MV-4-11 (cell line): ENCODE data around the gene DENND1A.
A peak's percentile ranks its signal among the peaks of the same experiment; 100 is the strongest.
"Not testable (repeated sequence)": the region's sequence is repeated elsewhere in the genome, so short reads cannot be mapped to it uniquely, and the experiment has no call there.

Experiments used
- DNase-seq: peaks from one replicate; lab custom pipeline; 2025; lab: John Stamatoyannopoulos, UW

DENND1A gene

DNA sequence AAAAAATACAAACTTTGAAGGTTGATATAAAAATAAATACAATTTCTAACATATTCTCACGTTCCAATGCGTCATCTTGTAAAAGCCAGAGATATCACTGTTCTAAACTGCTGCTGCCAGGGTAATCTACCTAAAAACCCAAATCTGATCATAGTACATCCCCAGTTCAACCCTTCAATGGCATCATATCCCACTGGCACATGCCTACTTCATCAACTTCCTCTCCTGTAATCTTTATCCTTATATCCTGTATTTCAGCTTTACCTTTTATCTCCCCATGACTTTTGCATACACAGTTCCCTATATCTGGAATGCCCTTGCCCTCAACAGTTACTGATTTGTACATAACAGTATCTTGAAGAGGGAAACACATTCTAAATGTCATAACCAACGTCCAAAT is 7.5 kb downstream of the DENND1A start:
- DNase-seq = no peak

DNA sequence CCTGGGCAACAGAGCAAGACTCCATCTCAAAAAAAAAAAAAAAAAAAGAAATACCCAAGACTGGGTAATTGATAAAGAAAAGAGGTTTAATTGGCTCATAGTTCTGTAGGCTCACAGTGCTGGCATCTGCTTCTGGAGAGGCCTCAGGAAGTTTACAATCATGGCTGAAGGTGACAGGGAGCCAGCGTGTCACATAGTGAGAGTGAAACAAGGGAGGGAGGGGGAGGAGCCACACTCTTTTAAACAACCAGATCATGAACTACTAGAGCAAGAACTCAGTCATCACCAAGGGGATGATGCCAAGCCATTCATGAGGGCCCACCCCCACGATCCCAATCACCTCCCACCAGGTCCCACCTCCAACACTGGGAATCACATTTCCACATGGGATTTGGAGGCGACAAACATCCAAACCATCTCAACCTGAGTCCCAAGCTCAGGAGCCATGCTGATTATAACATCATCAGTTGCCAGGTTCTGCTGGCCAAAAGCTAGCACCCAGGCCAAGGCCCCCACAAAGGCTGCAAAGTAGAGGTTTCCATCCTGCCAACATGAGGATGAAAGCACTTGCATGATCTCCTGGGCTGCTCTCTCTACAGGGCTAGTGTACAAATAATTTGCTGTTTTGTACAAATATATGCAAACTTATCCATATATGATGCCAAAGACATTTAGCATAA is 15.3 kb downstream of the DENND1A start:
- no peak for DNase-seq

DNA sequence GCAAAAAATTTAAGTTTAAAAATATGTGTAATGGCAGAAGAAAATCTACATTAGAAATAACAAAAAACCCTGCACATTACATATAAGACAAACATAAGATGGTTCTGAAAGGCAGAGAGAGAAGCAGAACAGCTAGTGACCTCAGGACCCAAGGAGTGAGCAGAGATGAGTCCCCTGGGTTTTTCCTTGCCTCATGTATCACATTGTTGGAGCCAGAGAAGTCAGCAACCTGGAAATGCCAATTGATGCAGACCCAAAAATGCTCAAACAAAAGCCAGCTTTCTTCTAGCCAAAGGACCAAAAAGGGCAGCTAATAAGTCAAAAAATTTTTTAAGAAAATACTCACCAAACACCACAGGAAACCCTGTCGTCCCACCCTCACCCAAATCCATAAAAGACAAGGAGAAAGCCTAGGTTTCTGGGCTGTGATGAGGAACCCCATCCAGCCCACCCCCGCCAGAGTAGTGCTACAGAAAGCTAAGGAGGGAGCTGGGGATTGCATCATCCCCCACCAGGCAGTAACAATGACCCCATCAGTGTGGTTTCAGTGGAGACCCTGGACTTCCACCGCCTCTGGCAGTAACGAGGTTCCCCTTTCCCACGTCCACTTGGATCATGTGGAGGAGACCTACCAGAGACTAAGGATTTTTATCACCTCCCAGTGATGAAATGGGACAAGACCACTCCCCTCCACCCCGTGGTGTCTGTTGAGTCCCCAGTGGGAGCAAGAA is 17.6 kb downstream of the DENND1A start:
- peak; percentile 72 for DNase-seq

GRCh38 chr9:123911024-123911423 is 18.9 kb downstream of the DENND1A start:
- no peak for DNase-seq

GRCh38 chr9:123909192-123909591 is 20.7 kb downstream of the DENND1A start:
- DNase-seq = not testable (repeated sequence)

GRCh38 chr9:123903550-123903949 is 26.4 kb downstream of the DENND1A start:
- not testable (repeated sequence) for DNase-seq

- peak; percentile 36 for DNase-seq
These were observed 35.1 kb downstream of the DENND1A start for GRCh38 chr9:123894822-123895221.

DNA sequence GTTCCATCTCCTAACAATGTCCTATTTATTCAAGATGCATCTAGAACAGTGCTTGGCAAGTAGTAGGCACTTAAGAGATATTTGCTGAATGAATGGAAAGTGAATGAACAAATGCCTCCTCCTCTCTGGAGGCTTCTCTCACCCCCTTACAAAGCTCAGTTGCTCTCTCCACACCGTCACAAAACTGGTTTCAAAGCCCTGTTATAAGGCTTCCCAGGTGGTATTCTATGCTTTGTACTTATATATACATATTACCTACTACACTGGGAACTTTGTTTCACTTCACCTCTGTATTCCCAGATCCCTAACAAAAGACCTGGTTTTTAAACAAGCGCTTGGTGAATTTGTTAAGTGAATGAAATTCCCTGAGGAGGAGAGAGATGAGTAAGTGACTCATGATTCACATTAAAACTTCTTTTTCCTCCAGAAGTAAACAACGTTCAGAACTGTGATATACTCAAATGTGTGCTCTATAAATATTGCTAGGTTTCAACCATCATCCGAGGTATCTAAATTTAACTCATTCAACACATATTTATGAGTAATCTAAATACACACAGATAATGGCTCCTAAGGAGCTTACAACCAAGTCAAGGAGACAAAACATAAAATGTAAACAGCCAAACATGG is 36.0 kb downstream of the DENND1A start:
- no peak for DNase-seq

- no peak for DNase-seq
These were observed 36.8 kb downstream of the DENND1A start for GRCh38 chr9:123893115-123893514.

DNA sequence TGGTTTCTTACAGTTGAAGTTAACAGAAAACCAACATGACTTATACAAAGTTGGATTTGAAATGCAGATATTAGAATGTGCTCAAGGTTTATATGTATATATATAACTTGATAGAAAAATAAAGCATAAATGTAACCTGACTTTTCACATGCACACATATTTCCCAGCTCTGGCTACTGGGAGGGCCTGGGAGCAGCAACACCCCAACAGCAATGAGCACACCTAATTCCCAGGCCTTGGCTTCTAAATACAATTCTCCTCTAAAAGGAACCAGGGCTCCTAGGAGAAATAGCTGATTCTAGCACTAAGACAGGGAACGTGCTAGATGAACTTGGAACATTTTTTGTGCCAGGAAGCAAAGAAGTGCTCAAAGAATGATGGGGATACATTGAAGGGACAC is 42.1 kb downstream of the DENND1A start:
- no peak for DNase-seq

GRCh38 chr9:123885834-123886233 is 44.1 kb downstream of the DENND1A start:
- DNase-seq = not testable (repeated sequence)

DNA sequence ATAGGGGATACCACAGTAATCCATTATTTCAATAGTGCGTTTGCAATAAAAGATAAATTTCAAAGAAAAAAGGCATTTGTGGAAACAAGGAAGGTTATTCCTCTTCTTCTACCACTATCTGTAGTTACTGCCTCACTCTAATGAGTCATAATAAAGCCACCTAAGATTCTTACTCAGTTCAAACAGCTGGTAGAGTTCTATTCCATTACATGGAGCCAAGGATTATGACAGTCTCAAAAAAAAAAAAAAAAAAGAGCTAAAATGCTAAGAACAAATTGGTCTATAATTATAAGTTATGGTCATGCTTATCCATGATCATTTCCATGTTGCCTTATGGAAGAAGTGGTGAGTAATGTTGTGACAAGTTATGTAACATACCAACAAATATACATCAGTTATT is 46.3 kb downstream of the DENND1A start:
- no peak for DNase-seq

- DNase-seq = peak; percentile 10
These were observed 48.3 kb downstream of the DENND1A start for GRCh38 chr9:123881604-123882003.

DNA sequence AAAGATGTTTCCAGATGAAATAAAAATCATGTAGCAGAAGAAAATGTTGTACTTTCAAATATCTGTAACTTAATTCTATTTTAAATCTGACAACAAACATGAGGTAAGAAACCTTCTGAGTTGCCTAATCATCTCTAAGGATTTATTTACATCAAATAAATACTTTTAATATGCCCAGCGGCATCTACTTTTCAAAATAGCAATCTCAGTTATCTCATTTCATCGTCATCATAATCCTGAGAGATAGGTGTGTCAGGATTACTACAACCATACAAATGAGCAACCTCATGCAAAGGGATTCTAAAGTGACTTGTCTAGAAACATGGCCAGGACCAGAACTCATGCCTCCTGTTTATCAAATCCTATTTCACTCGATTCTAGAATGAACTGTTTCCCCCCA is 49.5 kb downstream of the DENND1A start:
- DNase-seq = no peak

GRCh38 chr9:123876750-123877149 is 53.2 kb downstream of the DENND1A start:
- DNase-seq = no peak

- no peak for DNase-seq
These were observed 57.2 kb downstream of the DENND1A start for GRCh38 chr9:123872710-123873109.

DNA sequence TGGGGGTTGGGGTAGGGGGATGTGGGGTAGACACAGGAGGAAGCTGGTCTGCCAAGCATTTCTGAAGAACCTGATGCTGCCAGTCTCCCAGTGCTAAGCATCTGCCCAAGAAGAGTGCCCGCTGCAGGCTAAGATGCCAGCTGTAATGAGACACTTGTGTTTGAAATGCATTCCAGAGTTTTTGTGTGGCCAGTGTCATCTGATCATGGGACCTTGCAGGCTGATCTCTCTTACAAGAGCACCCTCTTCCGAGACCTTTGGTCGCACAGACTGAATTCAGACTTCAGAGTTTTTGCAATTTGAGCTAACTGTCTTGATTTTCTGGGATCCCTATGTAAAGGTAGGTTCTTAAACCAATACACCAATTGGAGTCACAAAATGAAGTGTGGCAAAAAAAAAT is 58.1 kb downstream of the DENND1A start:
- no peak for DNase-seq

- DNase-seq = peak; percentile 16
These were observed 61.9 kb downstream of the DENND1A start for GRCh38 chr9:123868002-123868401.

DNA sequence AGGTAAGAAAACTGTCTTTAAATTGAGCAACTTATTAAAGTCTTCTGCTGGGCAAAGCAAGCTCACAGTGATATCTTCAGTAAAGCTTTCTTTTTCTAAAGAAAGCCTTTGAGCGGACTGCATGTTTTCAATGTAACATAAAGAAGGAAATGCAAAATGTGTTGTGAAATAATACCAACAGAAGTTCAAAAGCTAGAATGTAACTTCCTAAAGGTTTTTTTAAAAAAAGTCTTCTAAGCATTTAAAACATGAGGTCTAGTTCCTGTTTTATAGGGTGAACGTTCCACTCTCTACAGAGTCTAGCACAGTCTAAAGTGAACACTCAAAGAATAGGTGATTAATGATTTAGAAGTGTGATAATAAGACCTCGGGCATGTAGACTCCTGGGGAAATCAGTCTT is 62.9 kb downstream of the DENND1A start:
- DNase-seq = peak; percentile 97

DNA sequence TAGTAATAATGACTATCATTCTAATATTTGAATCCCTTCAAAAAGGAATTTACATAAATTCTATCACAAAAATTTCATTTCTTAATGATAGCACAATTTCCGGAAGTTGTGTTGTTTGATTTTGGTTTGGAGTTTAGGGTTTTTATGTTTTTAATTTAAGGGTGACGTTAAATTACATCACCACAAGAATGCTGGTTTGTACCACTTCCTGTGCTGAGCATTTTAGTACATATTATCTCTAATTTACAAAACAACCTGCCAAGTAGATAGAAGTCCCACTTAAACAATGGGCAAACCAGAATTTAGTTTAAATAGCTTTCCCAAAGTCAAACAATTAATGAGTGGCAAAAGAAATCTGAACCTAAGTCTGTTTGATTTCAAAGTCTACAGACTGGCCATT is 63.4 kb downstream of the DENND1A start:
- DNase-seq = peak; percentile 57

DNA sequence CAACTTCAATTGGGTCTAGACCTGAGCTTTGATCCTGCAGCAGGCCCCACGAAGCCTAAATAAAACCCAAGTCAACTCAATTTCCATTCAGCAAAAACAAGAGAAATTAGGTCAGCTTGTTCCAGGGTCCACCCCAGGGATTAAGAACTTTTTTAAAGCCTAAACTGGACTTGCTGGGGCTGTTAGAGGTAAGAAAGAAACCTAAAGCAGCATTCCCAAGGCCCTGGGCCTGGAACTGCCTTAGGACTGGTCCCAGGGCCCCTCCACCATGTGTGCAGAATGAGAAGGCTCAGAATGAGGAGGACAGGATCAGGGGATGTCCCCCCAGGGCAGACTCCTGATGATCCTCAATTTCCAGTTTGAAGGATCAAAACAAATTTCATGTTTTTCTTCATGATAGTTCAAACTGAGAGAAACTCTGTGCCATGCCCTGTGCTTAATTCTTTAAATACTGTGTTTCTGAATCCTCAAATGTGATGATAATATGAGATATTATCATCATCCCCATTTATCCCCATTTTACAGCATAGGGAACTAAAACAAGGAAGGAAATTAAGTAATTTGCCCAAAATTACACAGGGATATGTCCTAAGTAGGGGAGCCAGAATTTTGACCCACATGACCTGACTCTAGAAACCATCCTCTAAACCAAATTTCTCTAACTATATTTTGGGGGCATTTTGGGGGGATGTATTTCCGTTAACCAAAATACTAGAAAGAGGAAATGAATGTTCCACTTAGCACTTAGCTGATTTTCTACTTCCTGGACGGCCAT is 64.5 kb downstream of the DENND1A start:
- peak; percentile 67 for DNase-seq

GRCh38 chr9:123864251-123864650 is 65.7 kb downstream of the DENND1A start:
- DNase-seq = no peak
